HG03575 (cell line): ENCODE measurements around the gene GALNT1.

Experiments used
- ATAC-seq: cut with Tn5 transposase; IDR thresholded peaks from one replicate; pipeline ENCODE4 v1.9.1; 2021; ENCODE audit not compliant: unreplicated experiment, insufficient number of reproducible peaks, low FRiP score; ENCODE audit errors: extremely low read depth

The GALNT1 gene

DNA sequence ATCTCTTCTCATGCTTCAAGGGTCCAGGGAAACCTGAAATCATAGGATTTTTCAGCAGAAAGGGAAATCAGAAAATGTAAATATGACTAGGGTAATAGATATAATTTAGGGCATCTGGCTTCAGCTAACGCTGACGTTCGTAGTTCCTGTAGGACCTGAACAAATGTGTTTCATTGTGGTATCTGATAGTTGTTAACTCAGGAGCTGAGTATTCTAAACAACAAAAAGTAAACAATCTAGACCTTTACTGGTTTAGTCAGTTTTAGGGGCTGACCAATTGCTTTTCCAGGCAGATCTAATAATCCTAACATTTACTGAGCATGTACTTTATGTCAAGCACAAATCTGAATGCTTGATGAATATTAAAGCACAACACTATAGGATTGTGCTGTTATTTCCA is 114.8 kb downstream of the GALNT1 start:
- no peak for ATAC-seq

DNA sequence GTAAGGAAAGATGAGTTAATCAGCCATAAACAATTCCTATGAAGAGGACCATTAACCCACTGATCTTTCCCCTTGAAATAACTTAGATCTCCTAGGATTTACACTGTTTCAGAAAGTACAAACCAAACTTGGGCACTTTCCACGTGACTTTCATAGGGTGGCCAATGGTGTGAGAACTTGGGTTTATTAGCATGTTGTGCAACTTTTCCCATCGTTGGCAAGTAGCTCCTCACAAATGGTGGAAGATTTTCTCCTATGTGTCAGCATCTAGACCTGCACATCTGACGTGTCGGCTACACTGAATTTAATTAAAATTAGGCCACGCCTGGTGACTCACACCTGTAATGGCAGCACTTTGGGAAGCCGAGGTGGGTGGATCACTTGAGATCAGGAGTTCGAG is 116.3 kb downstream of the GALNT1 start:
- ATAC-seq = no peak

DNA sequence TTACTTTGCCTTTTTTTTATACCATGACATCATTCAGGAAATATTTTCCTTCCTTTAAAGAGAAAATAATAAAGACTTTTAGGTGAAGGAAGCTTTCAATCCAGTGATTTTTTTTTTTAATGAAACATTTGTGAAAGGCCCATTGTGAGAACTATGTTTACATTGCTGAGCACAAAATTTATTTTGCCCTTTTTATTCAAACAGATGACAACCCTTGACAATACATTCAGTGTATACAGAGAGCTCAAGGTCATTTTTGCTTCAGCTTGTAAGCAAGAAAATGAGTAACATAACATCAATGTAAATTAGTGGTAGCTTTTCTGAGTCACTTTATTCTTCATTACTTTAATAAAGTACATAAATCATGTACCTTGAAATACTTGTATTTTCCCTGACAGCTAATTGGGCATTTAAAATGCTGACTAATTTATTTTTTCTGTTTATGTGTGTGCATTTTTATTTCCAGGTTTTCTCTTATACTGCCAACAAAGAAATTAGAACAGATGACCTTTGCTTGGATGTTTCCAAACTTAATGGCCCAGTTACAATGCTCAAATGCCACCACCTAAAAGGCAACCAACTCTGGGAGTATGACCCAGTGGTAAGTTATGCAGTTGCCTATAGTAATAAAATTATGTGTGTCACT is 121.6 kb downstream of the GALNT1 start:
- no peak for ATAC-seq

DNA sequence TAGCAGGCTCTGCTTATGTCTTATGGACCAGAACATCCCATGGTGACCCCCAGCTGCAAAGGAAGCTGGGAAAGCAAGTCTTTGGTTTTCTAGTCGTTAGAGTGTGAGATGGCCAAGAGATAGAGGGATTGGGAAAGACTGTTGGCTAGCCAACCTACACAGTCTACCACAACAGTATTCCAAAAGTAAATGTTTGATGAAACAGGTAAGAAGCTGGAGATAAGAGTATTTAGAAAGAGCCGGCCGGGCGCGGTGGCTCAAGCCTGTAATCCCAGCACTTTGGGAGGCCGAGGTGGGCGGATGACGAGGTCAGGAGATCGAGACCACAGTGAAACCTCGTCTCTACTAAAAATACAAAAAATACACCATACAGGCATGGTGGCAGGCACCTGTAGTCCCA is 124.4 kb downstream of the GALNT1 start:
- no peak for ATAC-seq

DNA sequence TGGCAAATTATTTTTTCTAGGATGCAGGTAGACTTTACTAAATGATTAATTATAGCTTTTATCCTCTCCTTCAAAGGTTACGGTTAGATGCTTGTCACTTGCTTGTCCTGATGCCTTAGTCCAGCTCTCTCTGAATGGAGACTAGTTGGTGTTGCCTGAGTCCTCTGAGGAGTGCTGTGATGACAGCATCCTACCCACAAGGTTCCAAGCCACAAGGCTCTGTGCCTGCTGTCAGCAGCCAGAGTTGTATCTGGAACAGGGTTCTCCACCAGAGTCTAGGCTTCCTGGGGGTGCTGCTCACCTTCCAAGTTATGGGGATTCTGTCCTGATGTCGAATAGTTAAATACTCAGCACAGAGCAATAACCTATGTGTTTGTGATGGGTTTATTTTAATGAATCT is 125.7 kb downstream of the GALNT1 start:
- no peak for ATAC-seq

DNA sequence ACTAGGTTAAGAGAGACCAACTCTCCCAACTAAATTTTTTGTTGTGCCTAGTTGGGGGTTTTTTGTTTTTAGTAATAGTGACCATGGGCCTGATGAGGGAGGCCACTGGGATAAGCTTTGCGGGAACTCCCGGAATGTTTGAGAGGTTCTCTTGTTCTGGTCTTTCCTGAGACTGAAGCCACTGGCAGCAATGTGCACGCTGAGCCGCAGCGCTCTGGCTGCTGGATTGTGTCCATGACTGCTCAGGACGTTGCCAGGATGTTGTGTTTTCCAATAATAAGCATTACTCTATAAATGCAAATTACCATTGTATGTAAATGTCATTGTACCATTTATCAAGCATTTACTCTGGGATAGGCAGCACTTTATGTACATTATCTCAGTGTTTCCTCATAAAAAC is 126.1 kb downstream of the GALNT1 start:
- ATAC-seq = no peak

DNA sequence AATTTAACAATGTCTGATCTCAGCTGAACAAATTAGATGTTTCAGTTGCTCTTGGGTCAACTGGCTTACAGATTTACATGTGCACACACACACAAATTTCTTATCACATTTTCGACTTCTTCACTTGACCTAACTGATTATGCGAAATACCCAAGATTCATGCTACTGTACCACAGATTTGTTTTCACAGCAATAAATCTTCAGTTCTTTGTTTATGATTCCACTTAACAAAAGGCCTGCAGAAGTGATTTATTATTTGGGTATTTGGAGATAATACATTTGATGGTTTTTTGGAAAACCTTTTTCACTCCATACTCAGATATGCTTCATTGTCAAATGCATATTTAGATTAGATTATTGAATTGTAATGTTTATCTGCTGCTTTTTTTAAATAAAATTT is 129.0 kb downstream of the GALNT1 start:
- ATAC-seq = no peak

DNA sequence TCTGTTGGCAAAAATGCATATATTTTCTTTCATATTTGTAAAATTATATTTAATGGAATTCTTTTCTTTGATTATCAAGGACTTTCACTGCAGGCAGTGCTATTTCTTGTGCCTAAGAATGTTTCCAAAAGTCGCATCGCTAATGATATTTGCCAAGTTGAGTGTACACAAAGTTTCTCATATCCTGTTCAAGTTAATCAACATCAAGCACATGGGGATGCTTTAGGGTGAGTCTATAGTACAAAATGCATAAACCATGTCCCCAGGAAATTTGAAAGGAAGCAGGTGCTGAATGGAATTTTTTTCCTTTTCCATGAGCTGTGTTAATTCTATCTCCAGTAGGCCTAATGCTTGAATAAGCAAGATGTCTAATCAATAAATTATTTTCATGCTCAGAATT is 129.7 kb downstream of the GALNT1 start:
- ATAC-seq = no peak

DNA sequence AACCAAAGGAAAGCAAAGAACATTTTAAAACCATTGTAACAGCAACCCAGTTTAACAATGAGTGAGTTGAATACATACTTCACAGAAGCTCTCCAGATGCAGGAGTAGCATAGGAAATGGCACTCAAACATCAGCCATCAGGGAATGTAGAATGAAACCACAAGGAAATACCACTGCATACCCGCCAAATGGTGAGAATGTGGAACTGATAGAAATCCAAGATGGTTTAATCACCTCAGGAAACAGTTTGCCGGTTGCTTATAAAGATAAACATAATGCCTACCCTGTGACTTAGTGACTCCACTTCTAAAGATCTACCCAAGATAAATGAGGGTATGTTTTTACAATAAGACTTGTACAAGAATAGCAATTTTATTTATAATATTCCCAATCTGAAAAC is 132.0 kb downstream of the GALNT1 start:
- ATAC-seq = no peak

DNA sequence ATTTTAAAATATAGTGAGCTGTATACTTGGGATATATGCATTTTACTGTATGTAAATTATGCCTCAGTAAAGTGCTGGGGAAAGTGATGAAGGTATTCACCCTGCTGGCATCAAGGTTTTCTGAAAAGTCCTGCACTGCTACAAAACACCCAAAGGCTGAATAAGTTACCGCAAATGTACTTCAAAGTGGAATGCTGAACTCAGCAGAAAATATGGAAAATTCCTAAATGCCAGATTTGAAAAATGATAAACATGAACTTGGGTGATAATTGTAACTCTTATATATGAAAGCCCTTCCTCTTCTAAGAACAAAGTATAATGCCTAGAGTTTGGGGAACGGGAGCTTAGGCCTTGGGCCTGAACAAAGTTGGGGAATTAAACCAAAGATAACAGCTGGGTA is 133.0 kb downstream of the GALNT1 start:
- no peak for ATAC-seq

DNA sequence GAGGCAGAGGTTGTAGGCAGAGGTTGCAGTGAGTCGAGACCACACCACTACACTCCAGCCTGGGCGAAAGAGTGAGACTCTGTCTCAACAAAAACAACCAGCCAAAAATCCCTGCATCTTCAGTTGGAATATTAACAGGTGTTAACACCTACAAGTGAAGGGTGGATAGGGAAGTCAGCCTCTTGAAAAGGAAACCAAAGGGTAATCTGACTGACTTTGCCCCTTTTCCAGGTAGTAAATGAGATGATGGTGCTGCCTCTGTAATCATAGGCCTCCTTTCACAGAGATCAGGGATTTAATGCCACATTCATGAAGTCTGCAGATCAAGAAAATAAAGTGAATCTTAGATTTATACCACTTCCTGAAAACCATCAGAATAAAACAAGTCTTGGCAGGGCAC is 133.6 kb downstream of the GALNT1 start:
- no peak for ATAC-seq

DNA sequence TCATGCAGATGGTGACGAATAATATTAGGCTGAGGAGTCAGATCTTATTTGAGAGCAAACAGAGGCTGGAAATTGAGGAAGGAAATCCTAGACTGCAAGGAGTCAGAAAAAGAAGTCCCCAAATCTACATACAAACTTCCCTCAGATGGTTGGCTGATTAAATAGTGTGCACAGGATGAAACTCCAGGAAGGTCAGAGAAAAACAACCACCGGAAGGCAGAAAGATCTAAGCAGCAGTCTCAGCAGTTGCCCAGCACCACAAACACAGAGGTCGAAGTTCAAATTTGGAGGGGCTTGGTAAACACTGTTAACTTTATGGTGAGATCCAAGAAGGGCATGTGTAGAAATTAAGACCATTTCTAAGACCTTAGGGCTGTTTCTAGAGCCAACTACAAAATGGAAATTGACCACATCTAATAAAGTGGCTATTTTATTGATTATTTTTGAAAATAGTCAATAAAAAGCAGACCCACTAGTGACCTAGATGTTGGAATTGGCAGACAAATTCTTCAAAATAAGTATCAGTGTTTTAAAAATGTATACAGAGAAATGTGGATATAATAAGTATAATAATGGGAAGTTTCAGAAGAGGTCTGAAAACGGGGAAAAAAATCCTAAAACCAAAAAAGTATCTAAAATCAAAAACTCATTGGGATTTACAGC is 134.8 kb downstream of the GALNT1 start:
- no peak for ATAC-seq

DNA sequence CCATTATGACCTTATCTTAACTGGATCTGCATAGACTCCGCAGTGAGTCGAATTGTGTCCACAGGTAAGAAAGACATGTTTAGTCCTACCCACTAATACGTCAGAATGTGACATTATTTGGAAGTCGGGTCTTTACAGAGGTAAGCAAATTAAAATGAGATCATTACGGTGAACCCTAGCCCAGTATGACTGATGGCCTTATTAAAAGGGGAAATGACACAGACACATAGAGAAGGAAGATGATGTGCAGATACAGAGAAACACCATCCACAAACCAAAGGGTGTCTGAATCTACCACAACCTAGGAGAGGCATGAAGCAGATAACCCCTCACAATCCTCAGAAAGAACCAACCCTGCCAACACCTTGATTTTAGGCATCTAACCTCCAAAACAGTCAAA is 135.6 kb downstream of the GALNT1 start:
- no peak for ATAC-seq

DNA sequence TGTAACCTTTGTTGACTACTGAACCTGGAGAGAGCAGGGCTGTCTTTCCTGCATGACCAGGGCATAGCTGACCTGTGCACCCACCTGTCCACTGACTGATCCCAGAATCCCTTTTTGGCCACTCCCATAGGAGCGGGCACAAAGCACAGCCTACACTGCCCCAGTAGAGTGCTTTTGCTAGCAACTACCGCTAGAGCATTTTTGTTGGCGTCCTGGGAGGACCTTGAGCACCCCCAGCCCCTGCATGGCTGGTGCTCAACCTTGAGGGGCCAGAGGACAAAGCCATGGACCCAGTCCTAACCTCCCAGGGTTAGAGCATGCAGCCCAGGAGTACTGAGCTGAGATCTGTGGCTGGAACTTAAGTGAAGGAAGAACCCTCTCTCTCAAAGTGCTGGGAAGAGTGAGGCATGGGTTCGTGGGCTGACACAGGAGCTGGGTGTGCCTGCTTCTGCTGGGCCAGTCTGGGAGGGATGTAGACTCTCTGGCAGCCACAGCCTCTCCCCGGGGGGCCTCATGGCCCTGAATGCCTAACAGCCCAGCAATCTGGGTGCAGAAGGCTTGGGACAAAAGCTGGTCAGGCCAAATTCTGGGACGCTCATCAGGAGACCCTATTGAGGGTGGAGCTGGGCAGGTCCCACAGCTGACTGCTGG is 140.0 kb downstream of the GALNT1 start:
- ATAC-seq = no peak

DNA sequence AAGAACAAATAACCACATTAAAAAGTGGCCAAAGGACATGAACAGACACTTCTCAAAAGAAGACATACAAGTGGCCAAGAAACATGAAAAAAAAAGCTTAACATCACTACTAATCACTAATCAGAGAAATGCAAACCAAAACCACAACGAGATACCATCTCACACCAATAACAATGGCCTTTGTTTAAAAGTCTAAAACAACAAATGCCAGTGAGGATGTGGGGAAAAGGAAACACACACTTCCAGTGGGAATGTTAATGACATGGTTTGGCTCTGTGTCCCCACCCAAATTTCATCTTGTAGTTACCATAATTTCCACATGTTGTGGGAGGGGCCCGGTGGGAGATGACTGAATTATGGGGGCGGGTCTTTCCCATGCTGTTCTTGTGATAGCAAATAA is 147.1 kb downstream of the GALNT1 start:
- no peak for ATAC-seq

DNA sequence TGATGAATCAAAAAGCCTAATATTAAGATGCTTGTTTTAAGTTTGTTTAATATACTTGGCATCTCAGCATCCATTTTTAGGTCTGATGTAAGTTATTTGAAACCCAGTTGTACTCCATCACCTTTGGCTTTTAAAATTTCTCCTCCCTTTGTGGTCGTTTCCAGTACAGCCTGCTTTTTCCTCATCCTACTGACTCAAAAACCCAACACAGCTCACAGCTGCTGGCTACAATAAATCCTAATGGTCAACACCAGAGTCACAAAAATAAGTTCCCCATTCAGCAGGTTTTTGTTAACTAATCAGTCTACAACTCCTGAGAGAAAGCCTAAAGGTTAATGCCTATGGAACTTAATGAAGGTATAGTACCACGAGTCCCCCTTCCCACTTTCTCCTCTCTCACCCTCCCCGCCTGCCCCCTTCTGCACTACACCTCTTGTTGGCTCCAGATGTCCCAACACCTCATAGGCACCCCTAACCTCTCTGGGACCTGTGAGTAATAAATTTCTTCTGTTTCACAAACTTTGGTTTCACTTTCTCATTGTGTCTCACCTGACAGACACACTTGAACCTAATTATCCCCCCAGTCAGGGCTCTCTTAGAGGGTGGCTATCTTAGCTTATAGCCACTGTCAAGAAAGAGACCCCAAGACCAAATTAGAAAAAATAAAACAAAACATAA is 148.6 kb downstream of the GALNT1 start:
- no peak for ATAC-seq

DNA sequence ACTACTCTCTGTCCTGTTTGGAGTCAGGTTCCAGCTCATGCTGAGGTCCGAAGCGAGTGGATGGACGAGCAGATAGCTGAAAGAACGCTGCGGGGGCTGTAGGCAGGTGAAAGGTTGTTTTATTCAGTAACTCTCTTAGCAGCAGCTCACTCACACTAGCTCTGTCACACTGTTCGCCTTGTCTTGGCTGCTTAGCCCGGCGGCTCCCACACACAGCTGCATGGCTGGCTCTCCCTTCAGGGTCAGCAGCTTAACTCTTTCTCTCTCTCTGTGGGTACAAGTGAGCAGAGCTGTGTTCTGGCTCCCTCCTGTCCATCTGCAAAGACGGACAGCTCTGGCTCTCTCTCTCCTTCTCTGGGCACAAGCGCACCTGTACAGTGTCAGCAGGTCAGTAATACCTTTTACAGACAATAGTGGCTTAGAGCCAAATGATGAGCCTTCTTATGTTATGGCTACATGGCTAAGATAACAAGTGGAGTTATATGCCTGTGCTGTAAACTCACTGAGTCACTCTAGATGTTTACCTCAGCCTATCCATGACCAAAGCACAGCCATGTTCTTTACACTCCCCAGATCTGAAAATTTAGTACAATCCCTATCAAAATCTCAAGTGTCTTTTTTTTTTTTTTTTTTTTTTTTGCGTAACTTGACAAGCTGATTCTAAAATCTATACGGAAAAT is 149.3 kb downstream of the GALNT1 start:
- ATAC-seq = no peak

DNA sequence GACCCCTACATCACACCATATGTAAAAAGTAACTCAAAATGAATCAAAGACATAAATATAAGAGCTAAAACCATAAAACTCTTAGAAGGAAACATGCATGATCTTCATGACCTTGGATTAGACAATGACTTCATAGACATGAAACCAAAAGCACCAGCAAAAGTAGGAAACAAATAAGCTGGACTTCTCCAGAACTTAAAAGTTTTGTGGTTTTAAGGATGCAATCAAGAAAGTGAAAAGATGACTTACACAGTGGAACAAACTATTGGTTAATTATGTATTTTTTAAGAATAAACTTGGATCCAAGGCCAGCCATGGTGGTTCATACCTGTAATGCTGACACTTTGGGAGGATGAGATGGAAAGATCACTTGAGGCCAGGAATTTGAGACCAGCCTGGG is 150.2 kb downstream of the GALNT1 start:
- no peak for ATAC-seq

DNA sequence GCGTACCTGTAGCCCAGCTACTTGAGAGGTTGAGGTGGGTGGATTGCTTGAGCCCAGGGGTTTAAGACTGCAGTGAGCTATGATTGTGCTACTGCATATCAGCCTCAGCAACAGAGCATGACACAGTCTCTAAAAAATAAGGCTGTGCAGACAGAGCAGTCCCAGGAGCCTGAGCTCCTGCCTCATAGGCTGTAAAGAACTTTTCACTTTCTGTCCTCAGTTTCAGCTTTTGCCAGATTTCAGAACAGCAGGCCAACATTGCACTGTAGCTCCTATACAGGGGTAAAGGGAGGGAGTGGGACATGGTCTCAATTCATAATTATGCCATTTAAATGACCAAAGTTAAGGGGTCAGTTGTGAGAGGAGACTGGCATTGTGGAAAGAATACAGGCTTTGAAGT is 150.6 kb downstream of the GALNT1 start:
- no peak for ATAC-seq

DNA sequence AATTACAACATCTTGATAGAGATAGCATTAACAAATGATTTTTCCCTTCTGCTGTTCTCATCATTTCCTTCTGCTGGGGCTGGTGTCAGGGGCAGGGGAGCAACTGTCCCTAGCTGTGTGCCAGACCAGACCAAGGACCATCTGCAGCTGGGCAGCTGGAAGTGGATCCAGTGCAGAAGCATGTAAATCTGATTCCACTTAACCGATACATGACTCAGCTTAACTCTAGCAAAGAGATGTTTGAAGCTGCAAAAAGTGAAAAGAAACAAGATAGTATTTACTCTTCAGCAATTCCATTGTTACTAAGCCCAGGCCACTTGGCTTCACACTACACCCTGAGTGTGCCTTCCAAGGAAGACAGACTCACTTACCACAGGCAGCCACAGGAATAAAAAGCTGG is 151.1 kb downstream of the GALNT1 start:
- no peak for ATAC-seq
